Right renal cortex interstitium (tissue), 3 donors: ENCODE results near the gene HYDIN. TPM values are rescaled to one million over a fixed set of nuclear protein-coding genes. Genes with fewer than 3 reads are reported as not detected.

Experiments used
- DNase-seq, 3 donors: peaks; one replicate each; pipeline ENCODE4 v3.0.0-alpha.2; 2013; ENCODE audit warnings: low read depth in 3 of 3, low spot score in 2 of 3
- polyA plus RNA-seq, 3 donors: library from polyadenylated mRNA; unstranded; fragments of 120-200 nt; gene quantifications; one replicate each; pipeline ENCODE4 v1.2.1, GENCODE V29; 2013; ENCODE audit not compliant: insufficient read length in 3 of 3

The HYDIN gene
- polyA plus RNA-seq, 3 donors, result 11.3 to 13.1 (median 12.5) TPM

GRCh38 chr16:70770291-70770625 is 460.3 kb downstream of the HYDIN start:
- DNase-seq, result no peak

DNA sequence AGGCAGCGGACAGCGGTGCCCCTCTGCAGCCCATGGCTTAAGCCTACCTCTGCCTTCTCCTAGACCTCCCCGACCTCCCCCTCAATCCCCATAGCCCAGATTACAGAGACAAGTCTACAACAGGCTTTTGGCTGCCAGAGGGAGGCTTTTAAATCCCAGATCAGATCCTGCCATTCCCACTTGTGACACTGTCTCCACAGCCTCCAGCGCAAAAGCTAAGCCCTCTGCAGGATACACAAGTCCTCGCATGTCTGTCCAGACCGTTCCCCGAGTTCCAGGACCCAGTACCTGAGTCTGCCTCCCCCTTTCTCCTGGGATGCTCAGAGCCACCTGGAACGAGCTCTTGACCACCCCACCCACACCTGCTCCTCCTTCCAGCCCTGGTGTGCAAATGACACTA is 460.8 kb downstream of the HYDIN start:
- no peak for DNase-seq

DNA sequence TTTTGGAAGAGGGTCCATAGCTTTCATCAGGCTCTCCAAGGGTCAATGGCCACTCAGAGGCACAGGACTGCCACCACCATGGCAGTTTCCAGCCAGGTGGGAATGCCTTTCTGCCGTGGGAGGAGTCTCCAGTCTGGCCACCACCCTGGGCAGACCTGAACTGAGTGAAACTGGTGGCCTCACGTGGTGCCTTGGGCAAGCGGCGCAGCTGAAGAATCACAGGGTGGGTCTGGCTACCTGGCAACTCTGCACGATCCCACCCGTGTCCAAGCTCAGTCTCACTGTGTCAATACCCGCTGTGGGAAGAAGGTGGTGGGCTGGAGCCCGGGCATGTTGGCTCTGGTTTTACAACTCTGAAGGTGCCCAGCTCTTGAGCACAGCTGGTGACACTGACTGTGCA is 461.4 kb downstream of the HYDIN start:
- no peak for DNase-seq

DNA sequence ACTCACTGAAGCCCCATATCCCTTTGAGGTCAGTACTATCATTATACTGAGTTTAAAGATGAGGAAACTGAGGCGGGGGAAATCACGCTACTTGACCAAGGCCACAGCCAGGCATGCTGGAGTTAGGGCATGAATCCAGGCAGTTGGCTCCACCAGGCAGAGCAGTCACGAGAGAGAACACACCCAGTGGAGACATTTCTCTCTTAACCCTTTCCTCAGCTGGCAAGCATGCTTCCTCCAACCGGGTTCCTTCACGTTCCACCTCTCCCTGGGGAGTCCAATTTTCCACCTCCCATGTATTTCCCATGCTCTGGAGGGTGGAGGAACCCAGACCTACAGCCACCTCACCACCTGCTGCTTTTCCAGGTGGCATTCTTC is 462.3 kb downstream of the HYDIN start:
- no peak for DNase-seq

GRCh38 chr16:70767377-70768202 is 462.9 kb downstream of the HYDIN start:
- no peak for DNase-seq

DNA sequence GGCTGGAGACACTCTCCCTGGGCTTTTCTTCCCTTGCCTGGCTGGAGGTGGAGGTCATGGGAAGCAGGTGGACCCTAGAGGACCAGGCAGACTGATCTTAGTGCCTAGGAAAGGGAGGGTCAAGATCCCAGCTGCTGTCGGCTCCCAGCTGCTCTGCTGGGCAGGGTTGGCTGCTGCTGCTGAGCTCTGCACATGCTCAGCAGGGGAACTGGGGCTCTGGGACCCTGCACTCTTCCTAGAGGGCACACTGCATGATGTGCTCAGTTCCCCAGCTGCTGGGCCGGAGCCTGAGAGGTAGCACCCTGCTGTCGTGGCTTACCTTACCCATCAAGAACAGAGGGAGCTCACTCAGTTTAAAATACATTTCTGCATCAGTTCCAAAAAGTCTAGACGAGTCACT is 463.9 kb downstream of the HYDIN start:
- DNase-seq, result no peak

- DNase-seq, result no peak
These were observed 464.3 kb downstream of the HYDIN start for GRCh38 chr16:70766176-70766575.

- DNase-seq, result no peak
These were observed 465.0 kb downstream of the HYDIN start for GRCh38 chr16:70765491-70765890.

DNA sequence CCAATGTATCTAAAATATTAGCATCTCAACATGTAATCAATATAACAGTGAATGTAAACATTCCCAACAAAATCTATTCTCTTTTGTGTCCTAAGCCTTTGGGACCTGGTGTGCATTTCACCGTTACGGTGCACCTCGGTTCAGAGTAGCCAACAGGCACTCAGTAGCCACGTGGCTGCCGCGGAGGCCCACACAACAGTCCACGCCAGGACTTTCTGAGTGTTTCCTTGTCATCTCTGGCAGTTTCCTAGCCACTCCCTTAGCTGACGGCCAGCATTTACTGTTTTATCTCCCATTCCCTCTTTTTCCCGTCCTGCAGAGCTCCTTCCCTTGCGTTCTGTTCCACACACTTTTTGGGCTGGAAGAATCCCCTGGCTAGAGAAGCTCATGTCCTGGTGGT is 465.9 kb downstream of the HYDIN start:
- no peak for DNase-seq

DNA sequence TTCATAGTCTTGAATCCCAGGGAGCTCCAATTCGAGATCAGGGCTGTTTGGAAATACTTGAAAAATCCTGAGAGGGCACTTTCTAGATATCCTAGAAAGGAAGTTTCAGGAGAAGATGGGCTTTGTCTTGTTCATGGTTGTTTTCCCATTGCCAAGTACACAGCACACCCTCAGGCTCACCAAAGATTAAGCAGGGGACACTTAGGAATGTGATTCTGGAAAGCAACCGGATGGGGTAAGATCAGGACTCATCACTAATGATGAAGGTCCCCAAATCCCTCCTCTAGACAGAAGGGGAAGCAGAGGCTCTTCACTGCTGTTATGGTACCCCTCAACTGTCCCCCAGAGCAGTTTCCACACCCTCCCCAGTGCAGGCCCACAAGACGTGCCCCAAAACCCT is 470.3 kb downstream of the HYDIN start:
- DNase-seq, result no peak

- no peak for DNase-seq
These were observed 470.9 kb downstream of the HYDIN start for GRCh38 chr16:70759666-70760065.

- DNase-seq, result no peak
These were observed 471.7 kb downstream of the HYDIN start for GRCh38 chr16:70758786-70759185.

Other genes with a start within 250 kb of the HYDIN start
- 10 to 100 TPM; 41.5 to 46.0 (median 45.9) TPM for gene CMTR2, start 58.7 kb upstream of the HYDIN start, polyA plus RNA-seq
- gene CALB2, start 128.0 kb upstream of the HYDIN start, polyA plus RNA-seq, result 1 to 10 TPM in 2 of 3 donors, under 1 TPM in 1; 0.69 to 1.3 (median 1.3) TPM
- gene TLE7, start 211.3 kb upstream of the HYDIN start, polyA plus RNA-seq, result not detected
- 10 to 100 TPM; 16.5 to 18.4 (median 17.9) TPM for gene ZNF23, start 231.5 kb upstream of the HYDIN start, polyA plus RNA-seq